NCI-H2107 treated with DMSO at 0.1 percent for 48 hours (cell line): ENCODE measurements around the gene FRG2B.
"Not testable (repeated sequence)": the region's sequence is repeated elsewhere in the genome, so short reads cannot be mapped to it uniquely, and the experiment has no call there.

Source experiments
- DNase-seq: peaks from one replicate; lab custom pipeline; 2025; ENCODE audit not compliant: unreplicated experiment; lab: John Stamatoyannopoulos, UW

Gene FRG2B

GRCh38 chr10:133626695-133627094, at the start of gene FRG2B:
FRG2B (minus strand) TSS chr10:133626795; CDS start chr10:133626742, 53 bp downstream.
- not testable (repeated sequence) for DNase-seq

GRCh38 chr10:133667446-133667845, 40.9 kb upstream of the FRG2B start:
- not testable (repeated sequence) for DNase-seq

- not testable (repeated sequence) for DNase-seq
Measured at GRCh38 chr10:133663544-133664160, 37.1 kb upstream of the FRG2B start.

GRCh38 chr10:133661122-133661521, 34.5 kb upstream of the FRG2B start:
- DNase-seq: not testable (repeated sequence)

- not testable (repeated sequence) for DNase-seq
Measured at GRCh38 chr10:133660516-133660915, 33.9 kb upstream of the FRG2B start.

- not testable (repeated sequence) for DNase-seq
Measured at GRCh38 chr10:133657276-133657675, 30.7 kb upstream of the FRG2B start.

- not testable (repeated sequence) for DNase-seq
Measured at GRCh38 chr10:133648872-133649455, 22.4 kb upstream of the FRG2B start.

GRCh38 chr10:133647075-133647748, 20.6 kb upstream of the FRG2B start:
- DNase-seq: not testable (repeated sequence)

- DNase-seq: not testable (repeated sequence)
Measured at GRCh38 chr10:133637846-133638235, 11.2 kb upstream of the FRG2B start.

- DNase-seq: not testable (repeated sequence)
Measured at GRCh38 chr10:133637202-133637845, 10.7 kb upstream of the FRG2B start.

- not testable (repeated sequence) for DNase-seq
Measured at GRCh38 chr10:133630723-133631249, 4.2 kb upstream of the FRG2B start.

- DNase-seq: not testable (repeated sequence)
Measured at GRCh38 chr10:133622544-133622943, 4.1 kb downstream of the FRG2B start.

- DNase-seq: no peak
Measured at GRCh38 chr10:133618851-133619250, 7.7 kb downstream of the FRG2B start.

GRCh38 chr10:133617196-133617595, 9.4 kb downstream of the FRG2B start:
- no peak for DNase-seq

GRCh38 chr10:133616371-133617130, 10.0 kb downstream of the FRG2B start:
- no peak for DNase-seq

GRCh38 chr10:133614830-133615580, 11.6 kb downstream of the FRG2B start:
- DNase-seq: no peak

- no peak for DNase-seq
Measured at GRCh38 chr10:133613699-133614098, 12.9 kb downstream of the FRG2B start.

GRCh38 chr10:133611079-133611478, 15.5 kb downstream of the FRG2B start:
- no peak for DNase-seq

GRCh38 chr10:133608855-133609254, 17.7 kb downstream of the FRG2B start:
- DNase-seq: peak; percentile 7

- DNase-seq: not testable (repeated sequence)
Measured at GRCh38 chr10:133603434-133603833, 23.2 kb downstream of the FRG2B start.
